A549 (cell line): ENCODE data around the gene SIRPD. TPM values are rescaled to one million over a fixed set of nuclear protein-coding genes. Genes with fewer than 3 reads are reported as not detected.

Experiments
- polyA plus RNA-seq, 4 experiments: library from polyadenylated mRNA; depleted of rRNA in 3 of 4; stranded (reverse); fragments of >200 nt; fragmentation: RNase III in 1 of 4; extraction: RNeasy Plus Mini Kit Qiagen cat#74134 plus additional on column Dnase treatment in 1 of 4; gene quantifications; 2 replicates in 3 of 4; 3 replicates in 1 of 4; pipeline ENCODE4 v1.2.3, GENCODE V29; 2011 to 2017
- small RNA-seq, 6 experiments: library from RNA; depleted of rRNA; stranded (forward); fragments of <200 nt; gene quantifications; one replicate each; pipeline ENCODE3, GENCODE V24; 2012

SIRPD gene
- polyA plus RNA-seq, 2 of the 4 experiments (the other 2 are of a cell fraction), result not detected

Small RNA genes within 50 kb of the gene (small RNA-seq; reads per million reads assigned to genes)
- gene RNU6-917P, result 0 reads per million in 6 experiments

Other genes with a start within 250 kb of the SIRPD start
- gene SDCBP2, start 228.6 kb downstream of the SIRPD start, polyA plus RNA-seq (2011; rRNA removed), result 0.53 and 0.58 TPM in 2 replicates
- 0.35 to 0.51 TPM (median 0.39 TPM) in 3 replicates for gene SDCBP2, start 228.6 kb downstream of the SIRPD start, polyA plus RNA-seq (2017; fragmentation: RNase III; extraction: RNeasy Plus Mini Kit Qiagen cat#74134 plus additional on column Dnase treatment)
- 535 and 848 TPM in 2 replicates for gene FKBP1A, start 164.7 kb downstream of the SIRPD start, polyA plus RNA-seq (2011; rRNA removed)
- gene FKBP1A, start 164.7 kb downstream of the SIRPD start, polyA plus RNA-seq (2017; fragmentation: RNase III; extraction: RNeasy Plus Mini Kit Qiagen cat#74134 plus additional on column Dnase treatment), result 375 to 385 TPM (median 377 TPM) in 3 replicates
- gene NSFL1C, start 90.9 kb downstream of the SIRPD start, polyA plus RNA-seq (2011; rRNA removed), result 53.2 and 56.6 TPM in 2 replicates
- gene NSFL1C, start 90.9 kb downstream of the SIRPD start, polyA plus RNA-seq (2017; fragmentation: RNase III; extraction: RNeasy Plus Mini Kit Qiagen cat#74134 plus additional on column Dnase treatment), result 117 to 136 TPM (median 125 TPM) in 3 replicates
- gene SIRPB2, start 66.3 kb downstream of the SIRPD start, polyA plus RNA-seq (2011; rRNA removed), result not detected in 2 replicates
- not detected in 3 replicates for gene SIRPB2, start 66.3 kb downstream of the SIRPD start, polyA plus RNA-seq (2017; fragmentation: RNase III; extraction: RNeasy Plus Mini Kit Qiagen cat#74134 plus additional on column Dnase treatment)
- gene SIRPB1, start 62.3 kb upstream of the SIRPD start, polyA plus RNA-seq (2011; rRNA removed), result 0.10 and 0.49 TPM in 2 replicates
- 0.35 to 0.56 TPM (median 0.45 TPM) in 3 replicates for gene SIRPB1, start 62.3 kb upstream of the SIRPD start, polyA plus RNA-seq (2017; fragmentation: RNase III; extraction: RNeasy Plus Mini Kit Qiagen cat#74134 plus additional on column Dnase treatment)
- not detected in 2 replicates for gene SIRPG, start 100.1 kb upstream of the SIRPD start, polyA plus RNA-seq (2011; rRNA removed)
- gene SIRPG, start 100.1 kb upstream of the SIRPD start, polyA plus RNA-seq (2017; fragmentation: RNase III; extraction: RNeasy Plus Mini Kit Qiagen cat#74134 plus additional on column Dnase treatment), result not detected in 3 replicates